Chondrocyte (in vitro differentiated cells): Measurements from ENCODE around the gene ATXN1L. TPM values are rescaled to one million over a fixed set of nuclear protein-coding genes. Genes with fewer than 3 reads are reported as not detected.
A peak's percentile ranks its signal among the peaks of the same experiment; 100 is the strongest.

Source experiments
- DNase-seq: peaks from one replicate; pipeline ENCODE4 v3.0.0; 2021; ENCODE audit warnings: mixed read lengths, low spot score
- H3K27ac Mint-ChIP-seq: one replicate; pipeline ENCODE4 v1.8.0; 2021; ENCODE audit warnings: mild to moderate bottlenecking, moderate library complexity, mixed read lengths; ENCODE audit not compliant: unreplicated experiment
- H3K27me3 Mint-ChIP-seq: 2 replicates; pipeline ENCODE4 v1.8.0; 2021; ENCODE audit warnings: low read depth, mixed read lengths
- H3K36me3 Mint-ChIP-seq: 2 replicates; pipeline ENCODE4 v1.8.0; 2021; ENCODE audit warnings: low read depth, mixed read lengths
- H3K4me1 Mint-ChIP-seq: 2 replicates; pipeline ENCODE4 v1.8.0; 2021; ENCODE audit warnings: low read depth, mild to moderate bottlenecking, mixed read lengths
- H3K4me3 Mint-ChIP-seq: one replicate; pipeline ENCODE4 v1.8.0; 2021; ENCODE audit warnings: mild to moderate bottlenecking, moderate library complexity, mixed read lengths; ENCODE audit not compliant: unreplicated experiment
- H3K9me3 Mint-ChIP-seq: 2 replicates; pipeline ENCODE4 v1.8.0; 2021; ENCODE audit warnings: low read depth, mixed read lengths
- CTCF ChIP-seq: fragments of 200-600 bp; sonication (generic); IDR thresholded peaks from 2 replicates; pipeline ENCODE4 v1.5.0; 2021; ENCODE audit warnings: antibody characterized with exemption, mild to moderate bottlenecking, moderate library complexity
- total RNA-seq: library from RNA; stranded (reverse); gene quantifications from 3 replicates; pipeline ENCODE4 v1.2.1, GENCODE V29; 2021

ATXN1L gene
- total RNA-seq, 1 donor from 2014 or later, result 29.4 TPM

GRCh38 chr16:71878911-71879310, 33.1 kb downstream of the ATXN1L start:
- no peak overlapping the region for H3K4me3 Mint-ChIP-seq
- peaks cover 11% of the 10 kb centered on the region for H3K4me1 Mint-ChIP-seq
- H3K27me3 Mint-ChIP-seq, result no peaks in the 10 kb centered on the region
- no peak overlapping the region for H3K27ac Mint-ChIP-seq
- TF ChIP-seq CTCF, result no peak
- no peak for DNase-seq
- no peaks in the 10 kb centered on the region for H3K9me3 Mint-ChIP-seq
- H3K36me3 Mint-ChIP-seq, result peaks cover 22% of the 10 kb centered on the region

- DNase-seq, result no peak
- TF ChIP-seq CTCF, result no peak
- no peaks in the 10 kb centered on the region for H3K9me3 Mint-ChIP-seq
- H3K4me3 Mint-ChIP-seq, result no peak overlapping the region
- H3K27me3 Mint-ChIP-seq, result no peaks in the 10 kb centered on the region
- H3K27ac Mint-ChIP-seq, result no peak overlapping the region
- peaks cover 20% of the 10 kb centered on the region for H3K36me3 Mint-ChIP-seq
- peaks cover 15% of the 10 kb centered on the region for H3K4me1 Mint-ChIP-seq
Measured at GRCh38 chr16:71880176-71880575, 34.4 kb downstream of the ATXN1L start.

DNA sequence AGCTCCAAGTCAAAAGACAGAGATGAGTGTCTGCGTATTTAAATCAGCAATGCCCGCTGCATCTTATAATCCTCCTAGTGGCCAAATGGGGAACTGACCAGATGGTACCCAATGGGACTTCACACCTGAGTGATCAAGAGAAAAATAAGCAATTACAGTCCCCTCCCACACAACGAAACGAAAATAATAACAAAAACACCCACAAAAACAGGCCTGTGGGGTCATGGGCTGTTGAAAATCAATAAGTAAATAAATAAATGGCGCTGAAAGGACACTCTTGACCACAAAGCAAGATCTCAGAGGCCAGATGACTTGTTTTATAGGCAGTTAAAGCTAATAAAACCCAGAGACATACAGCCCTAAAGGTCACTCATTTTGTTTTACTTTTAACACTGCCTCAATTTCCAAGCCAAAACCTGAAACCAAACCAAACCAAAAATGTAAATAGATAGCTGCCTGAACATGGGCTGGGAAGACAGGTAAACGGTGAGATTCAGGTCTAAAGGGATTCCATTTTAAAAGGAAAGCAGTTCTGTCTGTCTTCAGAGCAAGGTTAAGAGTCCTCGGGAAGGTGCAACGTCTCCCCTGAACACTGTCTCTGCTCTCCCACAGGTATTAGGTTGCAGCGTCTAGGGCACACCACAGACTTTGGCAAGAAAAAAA, 36.9 kb downstream of the ATXN1L start:
- H3K27ac Mint-ChIP-seq, result peak overlapping the region; percentile 80
- H3K36me3 Mint-ChIP-seq, result peaks cover 12% of the 10 kb centered on the region
- peak overlapping the region; percentile 77 for H3K4me3 Mint-ChIP-seq
- TF ChIP-seq CTCF, result peak; percentile 86
- DNase-seq, result no peak
- H3K27me3 Mint-ChIP-seq, result no peaks in the 10 kb centered on the region
- H3K9me3 Mint-ChIP-seq, result no peaks in the 10 kb centered on the region
- H3K4me1 Mint-ChIP-seq, result peaks cover 16% of the 10 kb centered on the region

GRCh38 chr16:71883168-71883848, 37.5 kb downstream of the ATXN1L start:
- TF ChIP-seq CTCF, result peak; percentile 80
- H3K27ac Mint-ChIP-seq, result peak overlapping the region; percentile 80
- peaks cover 16% of the 10 kb centered on the region for H3K4me1 Mint-ChIP-seq
- H3K27me3 Mint-ChIP-seq, result no peaks in the 10 kb centered on the region
- H3K9me3 Mint-ChIP-seq, result no peaks in the 10 kb centered on the region
- peaks cover 12% of the 10 kb centered on the region for H3K36me3 Mint-ChIP-seq
- no peak for DNase-seq
- H3K4me3 Mint-ChIP-seq, result peak overlapping the region; percentile 98

- peak within 1 kb of the TSS; percentile 98 for H3K4me3 Mint-ChIP-seq
Measured at GRCh38 chr16:71883849-71884638, 38.3 kb downstream of the ATXN1L start, which contains the start of gene ZNF821. ZNF821 (minus strand) TSS chr16:71884182; CDS start chr16:71879946, 4,236 bp downstream.

More at GRCh38 chr16:71883849-71884638, 38.3 kb downstream of the ATXN1L start, which contains the start of gene ZNF821:
- Mint-ChIP-seq H3K9me3 (no peaks in the 10 kb centered on the region), H3K4me1 (peaks cover 16% of the 10 kb centered on the region), H3K27ac (peak within 1 kb of the TSS; percentile 95), H3K27me3 (no peaks in the 10 kb centered on the region), H3K36me3 (peaks cover 10% of the 10 kb centered on the region)
- TF ChIP-seq CTCF, result peak; percentile 74
- no peak for DNase-seq
